Effector memory CD4-positive, alpha-beta T cell (primary cell): ENCODE measurements around the gene IL11RA.
A peak's percentile ranks its signal among the peaks of the same experiment; 100 is the strongest.

Source experiments
- DNase-seq, 3 donors: peaks; one replicate each; pipeline ENCODE4 v3.0.0-alpha.2; 2020
- H3K27ac ChIP-seq: 2 replicates; pipeline ENCODE4 v1.7.0; 2013; ENCODE audit warnings: mild to moderate bottlenecking, low read length, moderate library complexity; ENCODE audit not compliant: insufficient read depth, poor library complexity, severe bottlenecking
- H3K27me3 ChIP-seq: replicated peaks from 2 replicates; pipeline ENCODE4 v1.7.0; 2013; ENCODE audit warnings: mild to moderate bottlenecking, low read length; ENCODE audit not compliant: insufficient read depth, control insufficient read depth, poor library complexity, severe bottlenecking
- H3K36me3 ChIP-seq: 2 replicates; pipeline ENCODE4 v1.7.0; 2013; ENCODE audit warnings: mild to moderate bottlenecking, low read length, moderate library complexity; ENCODE audit not compliant: control insufficient read depth, insufficient read depth
- H3K4me1 ChIP-seq: 2 replicates; pipeline ENCODE4 v1.7.0; 2013; ENCODE audit warnings: low read length, mild to moderate bottlenecking; ENCODE audit not compliant: control insufficient read depth, insufficient read depth, poor library complexity, severe bottlenecking
- H3K4me3 ChIP-seq: 2 replicates; pipeline ENCODE4 v1.7.0; 2013; ENCODE audit warnings: low read length, low read depth, mild to moderate bottlenecking; ENCODE audit not compliant: insufficient read depth, poor library complexity, severe bottlenecking
- H3K9me3 ChIP-seq: 2 replicates; pipeline ENCODE4 v1.7.0; 2013; ENCODE audit warnings: mild to moderate bottlenecking, low read length, moderate library complexity; ENCODE audit not compliant: control insufficient read depth

Gene IL11RA

GRCh38 chr9:34694811-34695210 is 42.8 kb downstream of the IL11RA start:
- no peak overlapping the region for H3K27ac ChIP-seq
- H3K27me3 ChIP-seq: no peaks in the 10 kb centered on the region
- no peaks in the 10 kb centered on the region for H3K36me3 ChIP-seq
- no peaks in the 10 kb centered on the region for H3K9me3 ChIP-seq
- no peak overlapping the region for H3K4me3 ChIP-seq
- no peaks in the 10 kb centered on the region for H3K4me1 ChIP-seq
- no peak for DNase-seq

DNA sequence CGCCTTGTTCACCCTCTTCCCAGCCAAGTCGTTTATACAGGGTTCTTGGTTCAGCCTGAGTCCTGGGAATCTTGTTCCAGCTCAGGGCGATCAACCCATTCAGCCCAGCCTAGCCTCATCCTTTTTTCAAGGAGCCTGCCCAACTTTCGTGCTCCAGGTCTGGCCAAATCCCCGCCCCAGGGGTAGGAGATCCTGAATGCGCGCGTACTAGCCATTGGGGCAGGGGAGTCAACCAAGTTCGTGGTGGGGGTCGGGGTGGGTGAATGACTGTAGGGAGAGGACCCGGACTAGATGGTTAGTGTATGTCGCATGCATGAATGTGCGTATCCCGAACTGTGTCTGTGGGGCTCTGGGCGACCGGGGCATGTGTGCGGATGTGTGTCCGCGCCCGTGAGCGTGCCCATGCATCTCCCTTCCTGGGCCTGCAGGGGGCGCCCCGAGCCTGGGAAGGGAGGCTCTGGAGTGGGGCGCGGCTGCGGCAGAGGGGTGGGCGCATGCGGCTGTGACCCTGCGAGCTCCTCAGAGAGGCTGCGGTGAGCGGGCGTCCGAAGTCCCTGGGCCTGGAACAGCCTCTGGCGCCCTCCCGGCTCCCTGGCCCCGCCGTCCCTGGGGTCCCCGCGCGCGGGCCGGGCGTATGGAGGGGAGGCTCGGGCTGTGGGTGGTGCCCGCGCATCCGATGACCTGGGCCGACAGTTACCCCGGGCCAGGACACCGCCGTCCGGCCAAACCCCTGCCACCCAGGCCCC is 49.2 kb downstream of the IL11RA start:
- H3K4me3 ChIP-seq: peak overlapping the region; percentile 67
- H3K27me3 ChIP-seq: no peaks in the 10 kb centered on the region
- no peaks in the 10 kb centered on the region for H3K9me3 ChIP-seq
- no peak overlapping the region for H3K27ac ChIP-seq
- no peaks in the 10 kb centered on the region for H3K36me3 ChIP-seq
- DNase-seq: peak; percentile 46 to 61 (median 50)
- H3K4me1 ChIP-seq: peaks cover 6% of the 10 kb centered on the region

DNA sequence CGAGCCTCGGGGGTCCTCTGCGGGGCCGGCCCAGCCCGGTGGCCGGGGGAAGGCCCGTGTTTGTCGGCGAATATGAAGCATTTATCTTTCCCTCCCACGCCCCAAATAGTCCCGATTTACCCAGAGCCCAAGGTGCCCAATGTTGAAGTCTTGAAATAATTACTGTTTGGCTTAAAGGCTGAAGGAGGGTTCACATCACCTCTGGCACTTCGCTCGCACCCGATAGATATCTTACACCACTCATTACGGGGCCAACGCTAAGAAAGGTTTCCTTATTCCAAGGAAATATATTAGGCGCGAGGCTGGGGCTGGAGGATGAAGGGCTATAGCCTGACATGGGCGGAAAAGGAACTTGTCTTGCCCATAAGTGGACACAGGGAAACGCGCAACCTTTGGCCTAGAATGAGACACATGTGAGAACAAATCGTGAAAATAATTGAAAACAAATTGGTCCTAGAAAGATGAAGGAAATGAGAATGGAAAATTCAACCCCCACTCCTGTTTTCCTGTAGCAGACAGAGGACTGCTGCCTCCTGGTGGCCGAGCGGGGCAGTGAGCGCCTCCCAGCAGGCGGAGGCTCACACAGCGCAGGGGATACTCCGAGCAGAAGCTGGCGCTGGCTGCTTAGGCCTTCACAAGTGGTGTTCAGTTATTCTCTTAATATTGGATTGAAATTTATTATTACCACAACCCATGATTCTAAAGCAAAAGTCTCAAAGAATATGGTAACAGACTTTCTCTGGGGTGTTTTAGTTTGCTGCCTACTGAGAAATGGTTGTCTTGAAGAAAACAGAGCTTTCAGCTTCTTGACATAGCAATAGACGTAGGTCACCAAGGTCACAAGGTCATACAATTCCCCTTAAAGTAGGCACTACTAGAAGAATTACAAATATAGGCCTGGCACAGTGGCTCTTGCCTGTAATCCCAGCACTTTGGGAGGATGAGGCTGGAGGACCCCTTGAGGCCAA is 50.1 kb downstream of the IL11RA start:
- Histone ChIP-seq H3K27me3 (no peaks in the 10 kb centered on the region), H3K9me3 (no peaks in the 10 kb centered on the region), H3K36me3 (no peaks in the 10 kb centered on the region), H3K4me3 (peak overlapping the region; percentile 67), H3K4me1 (peaks cover 6% of the 10 kb centered on the region), H3K27ac (no peak overlapping the region)
- DNase-seq: peak; percentile 50 to 69 (median 55)

DNA sequence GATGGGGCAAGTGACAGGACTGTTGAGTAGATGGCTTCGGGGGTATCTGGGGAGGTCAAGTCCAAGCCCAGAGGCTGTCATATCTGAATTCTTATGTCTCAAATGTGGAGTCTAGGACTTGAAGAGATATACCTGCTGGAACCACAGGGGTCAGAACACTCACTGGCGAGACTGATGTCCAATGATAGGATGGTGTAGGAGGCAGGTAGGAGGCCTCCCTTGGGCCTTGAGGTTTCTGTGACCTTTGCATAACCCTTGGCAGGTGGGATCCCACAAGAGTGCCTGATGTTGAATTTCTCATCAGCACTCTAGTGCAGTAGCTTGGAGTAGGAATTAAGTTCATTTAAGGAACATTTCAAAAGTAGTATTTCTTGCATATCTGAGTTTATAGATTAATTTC is 55.1 kb downstream of the IL11RA start:
- no peak for DNase-seq
- Histone ChIP-seq H3K4me3 (no peak overlapping the region), H3K9me3 (no peaks in the 10 kb centered on the region), H3K36me3 (no peaks in the 10 kb centered on the region), H3K4me1 (no peaks in the 10 kb centered on the region), H3K27me3 (no peaks in the 10 kb centered on the region), H3K27ac (no peak overlapping the region)

DNA sequence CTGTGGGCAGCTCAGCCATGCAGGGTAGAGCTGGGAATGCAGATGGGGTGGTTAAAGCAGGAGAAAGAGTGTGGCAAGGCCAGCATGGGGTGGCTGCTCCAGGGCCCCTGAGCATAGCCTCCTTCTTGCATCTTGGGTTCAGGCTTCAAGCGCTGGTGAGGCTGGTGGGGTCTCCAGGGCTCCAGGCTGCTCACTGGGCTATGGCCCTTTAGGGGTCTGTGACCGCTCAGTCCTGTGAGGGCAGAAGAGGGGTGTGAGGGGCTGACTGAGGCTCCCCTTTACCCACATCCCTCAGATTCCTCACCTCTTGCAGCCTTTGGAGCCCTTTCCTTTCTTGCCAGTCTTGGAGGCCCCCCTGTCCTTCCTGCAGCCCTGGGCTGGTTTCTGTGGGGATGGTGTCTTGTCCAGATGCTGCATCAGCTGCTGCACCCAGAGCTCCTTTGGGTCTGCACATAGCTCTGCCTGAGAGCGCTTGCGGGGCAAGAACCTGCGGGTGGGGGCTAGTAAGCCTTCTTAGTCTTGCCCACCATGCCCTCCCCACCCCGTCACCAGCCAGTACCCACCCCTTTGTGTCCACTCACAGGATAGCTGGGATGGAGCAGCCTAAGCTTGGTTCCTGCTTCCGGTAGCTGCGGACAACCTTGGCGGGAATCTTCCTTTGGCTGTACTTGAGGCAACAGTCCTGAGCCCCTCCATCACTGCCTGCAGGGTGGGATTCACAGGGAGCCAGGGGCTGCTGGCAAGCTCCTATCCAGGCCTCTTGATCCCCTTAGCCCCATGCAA is 57.4 kb downstream of the IL11RA start:
- Histone ChIP-seq H3K27ac (no peak overlapping the region), H3K36me3 (no peaks in the 10 kb centered on the region), H3K4me3 (no peak overlapping the region), H3K4me1 (no peaks in the 10 kb centered on the region), H3K27me3 (peaks cover 2% of the 10 kb centered on the region), H3K9me3 (no peaks in the 10 kb centered on the region)
- no peak for DNase-seq

DNA sequence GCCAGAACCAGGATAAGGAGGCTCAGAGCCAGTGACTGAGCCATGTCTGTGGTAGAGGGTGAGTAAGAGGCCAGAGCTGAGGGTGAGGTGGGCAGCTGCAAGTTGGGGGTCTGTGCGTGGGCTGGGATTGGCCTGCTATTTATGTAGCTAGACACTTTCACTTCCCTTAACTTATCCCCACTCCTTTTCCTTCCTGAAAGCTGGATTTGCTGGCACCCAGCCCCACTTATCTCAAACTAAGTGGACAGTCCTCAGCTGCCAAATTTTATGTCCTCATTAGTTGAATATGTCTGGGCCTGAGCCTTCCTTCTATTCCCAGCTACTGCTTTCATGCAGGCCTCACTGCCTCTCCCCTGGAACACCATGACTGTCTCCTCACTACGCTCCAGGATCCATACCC is 58.0 kb downstream of the IL11RA start, which contains the start of gene CCL21:
TSS of gene CCL21 (minus strand) at position 114 of the 400 bp plus-strand sequence. CDS start at position 44, 70 bp downstream.
- peaks cover 2% of the 10 kb centered on the region for H3K27me3 ChIP-seq
- no peak within 1 kb of the TSS for H3K4me3 ChIP-seq
- no peak for DNase-seq
- H3K27ac ChIP-seq: no peak within 1 kb of the TSS
- no peaks in the 10 kb centered on the region for H3K9me3 ChIP-seq
- H3K36me3 ChIP-seq: no peaks in the 10 kb centered on the region
- H3K4me1 ChIP-seq: no peaks in the 10 kb centered on the region
